Fibroblast of skin of abdomen (primary cell): Measurements from ENCODE around the gene FGF2.
A peak's percentile ranks its signal among the peaks of the same experiment; 100 is the strongest.

Experiments used
- DNase-seq: peaks from one replicate; pipeline ENCODE4 v3.0.0-alpha.2; 2013

FGF2 gene

GRCh38 chr4:122895336-122895995 lies 68.8 kb downstream of the FGF2 start:
- no peak for DNase-seq

GRCh38 chr4:122896270-122896669 lies 69.6 kb downstream of the FGF2 start:
- no peak for DNase-seq

- DNase-seq: peak; percentile 96
These were observed 71.9 kb downstream of the FGF2 start for GRCh38 chr4:122898370-122899150.

GRCh38 chr4:122899682-122900081 lies 73.1 kb downstream of the FGF2 start:
- DNase-seq: no peak

- DNase-seq: peak; percentile 61
These were observed 73.7 kb downstream of the FGF2 start for GRCh38 chr4:122900314-122900713.

- no peak for DNase-seq
These were observed 74.8 kb downstream of the FGF2 start for GRCh38 chr4:122901247-122902010.

- DNase-seq: no peak
These were observed 77.2 kb downstream of the FGF2 start for GRCh38 chr4:122903766-122904288.

GRCh38 chr4:122906859-122907305 lies 80.3 kb downstream of the FGF2 start:
- DNase-seq: no peak

GRCh38 chr4:122908223-122908622 lies 81.6 kb downstream of the FGF2 start:
- no peak for DNase-seq

- DNase-seq: no peak
These were observed 83.1 kb downstream of the FGF2 start for GRCh38 chr4:122909683-122910082.

- no peak for DNase-seq
These were observed 85.0 kb downstream of the FGF2 start for GRCh38 chr4:122911588-122911987.

GRCh38 chr4:122912810-122913575 lies 86.4 kb downstream of the FGF2 start:
- DNase-seq: no peak

GRCh38 chr4:122914292-122914904 lies 87.8 kb downstream of the FGF2 start:
- DNase-seq: no peak

- peak; percentile 55 for DNase-seq
These were observed 88.3 kb downstream of the FGF2 start for GRCh38 chr4:122914938-122915337.

GRCh38 chr4:122917731-122918130 lies 91.1 kb downstream of the FGF2 start:
- no peak for DNase-seq

- no peak for DNase-seq
These were observed 93.8 kb downstream of the FGF2 start for GRCh38 chr4:122920473-122920872.

- no peak for DNase-seq
These were observed 94.7 kb downstream of the FGF2 start for GRCh38 chr4:122921300-122921699.

- DNase-seq: peak; percentile 63
These were observed 95.6 kb downstream of the FGF2 start, which contains the start of gene NUDT6 for GRCh38 chr4:122921971-122922876. Gene NUDT6 (minus strand): TSS chr4:122922597. CDS start chr4:122922572, 25 bp downstream.

GRCh38 chr4:122922877-122923511 lies 96.4 kb downstream of the FGF2 start:
- DNase-seq: peak; percentile 85

- DNase-seq: no peak
These were observed 102.3 kb downstream of the FGF2 start for GRCh38 chr4:122928930-122929329.
